Endodermal cell (in vitro differentiated cells): Measurements from ENCODE around the gene ZNF775. TPM values are rescaled to one million over a fixed set of nuclear protein-coding genes. Genes with fewer than 3 reads are reported as not detected.

ENCODE experiments used
- DNase-seq: peaks from one replicate; pipeline ENCODE4 v3.0.0-alpha.2; 2017
- H3K27ac ChIP-seq: 2 replicates; pipeline ENCODE4 v1.5.1; 2013; ENCODE audit warnings: mild to moderate bottlenecking, low read depth, low read length, moderate library complexity
- H3K27me3 ChIP-seq: 2 replicates; pipeline ENCODE4 v1.6.1; 2013; ENCODE audit warnings: mild to moderate bottlenecking, low read length, moderate library complexity; ENCODE audit not compliant: insufficient read depth, control insufficient read depth, poor library complexity, severe bottlenecking
- H3K36me3 ChIP-seq: 2 replicates; pipeline ENCODE4 v1.7.0; 2013; ENCODE audit warnings: mild to moderate bottlenecking, low read length, moderate library complexity; ENCODE audit not compliant: control insufficient read depth, insufficient read depth
- H3K4me1 ChIP-seq: one replicate; pipeline ENCODE4 v1.7.0; 2013; ENCODE audit warnings: low read length; ENCODE audit not compliant: control insufficient read depth, insufficient read depth
- H3K4me3 ChIP-seq: 2 replicates; pipeline ENCODE4 v1.5.1; 2013; ENCODE audit warnings: mild to moderate bottlenecking, low read length, moderate library complexity
- H3K9ac ChIP-seq: 2 replicates; pipeline ENCODE4 v1.6.1; 2013; ENCODE audit warnings: mild to moderate bottlenecking, low read length, moderate library complexity; ENCODE audit not compliant: poor library complexity, severe bottlenecking; ENCODE audit errors: extremely low read depth
- H3K9me3 ChIP-seq: 2 replicates; pipeline ENCODE4 v1.6.1; 2013; ENCODE audit warnings: mild to moderate bottlenecking, low read length, moderate library complexity; ENCODE audit not compliant: control insufficient read depth
- H3K27ac Mint-ChIP-seq: 2 replicates; pipeline ENCODE4 v1.8.0; 2020; ENCODE audit warnings: mixed read lengths
- H3K27me3 Mint-ChIP-seq: 2 replicates; pipeline ENCODE4 v1.8.0; 2021; ENCODE audit warnings: mild to moderate bottlenecking, mixed read lengths; ENCODE audit not compliant: insufficient read depth
- H3K36me3 Mint-ChIP-seq: 2 replicates; pipeline ENCODE4 v1.8.0; 2020; ENCODE audit warnings: low read depth, mixed read lengths
- H3K4me1 Mint-ChIP-seq: 2 replicates; pipeline ENCODE4 v1.8.0; 2020; ENCODE audit warnings: mixed read lengths
- H3K4me3 Mint-ChIP-seq: 2 replicates; pipeline ENCODE4 v1.8.0; 2020; ENCODE audit warnings: mild to moderate bottlenecking, moderate library complexity, mixed read lengths
- H3K9me3 Mint-ChIP-seq: 2 replicates; pipeline ENCODE4 v1.8.0; 2020; ENCODE audit warnings: mild to moderate bottlenecking, mixed read lengths
- WGBS, 2 experiments: methylation state at CpG; one replicate each; pipeline versions ENCODE4 v1.1.5 to v1.1.7; 2013; ENCODE audit warnings: missing lambda C conversion rate in 2 of 2, mixed read lengths in 1 of 2; ENCODE audit not compliant: insufficient coverage in 1 of 2, insufficient read length in 1 of 2; 5-methylcytosine and 5-hydroxymethylcytosine counted together
- total RNA-seq, 2 donors: library from RNA; stranded (reverse); fragmentation: NEBNext Ultra II Directional in 1 of 2; extraction: Animal tissue kit (Norgen Biotek cat#: 25700) in 1 of 2; gene quantifications; 2 replicates in 1 of 2; 3 replicates in 1 of 2; pipeline ENCODE4 v1.2.1, GENCODE V29; 2021
- TF ChIP-seq, protein P1 (sequence below): fragments of 200-600 bp; sonication (generic); conservative IDR thresholded peaks from 2 replicates; pipeline ENCODE4 v1.5.0; 2021; ENCODE audit warnings: antibody characterized with exemption, mild to moderate bottlenecking

Gene ZNF775
- total RNA-seq, 2 donors from 2014 or later = 10.0 to 11.3 TPM

- Histone ChIP-seq H3K9me3 (no peaks in the 10 kb centered on the region), H3K36me3 (peaks cover 37% of the 10 kb centered on the region), H3K4me1 (peaks cover 26% of the 10 kb centered on the region), H3K27me3 (no peaks in the 10 kb centered on the region), H3K4me3 (peak overlapping the region; percentile 63), H3K9ac (no peak overlapping the region), H3K27ac (no peak overlapping the region)
- WGBS, 2 experiments = 90 to 100% methylated on average over 1 to 4 of the region's 4 CpGs
- peaks cover 59% of the 10 kb centered on the region for H3K4me1 Mint-ChIP-seq
- peaks cover 36% of the 10 kb centered on the region for H3K36me3 Mint-ChIP-seq
- no peak for DNase-seq
- H3K9me3 Mint-ChIP-seq = no peaks in the 10 kb centered on the region
- TF ChIP-seq, protein P1, sequence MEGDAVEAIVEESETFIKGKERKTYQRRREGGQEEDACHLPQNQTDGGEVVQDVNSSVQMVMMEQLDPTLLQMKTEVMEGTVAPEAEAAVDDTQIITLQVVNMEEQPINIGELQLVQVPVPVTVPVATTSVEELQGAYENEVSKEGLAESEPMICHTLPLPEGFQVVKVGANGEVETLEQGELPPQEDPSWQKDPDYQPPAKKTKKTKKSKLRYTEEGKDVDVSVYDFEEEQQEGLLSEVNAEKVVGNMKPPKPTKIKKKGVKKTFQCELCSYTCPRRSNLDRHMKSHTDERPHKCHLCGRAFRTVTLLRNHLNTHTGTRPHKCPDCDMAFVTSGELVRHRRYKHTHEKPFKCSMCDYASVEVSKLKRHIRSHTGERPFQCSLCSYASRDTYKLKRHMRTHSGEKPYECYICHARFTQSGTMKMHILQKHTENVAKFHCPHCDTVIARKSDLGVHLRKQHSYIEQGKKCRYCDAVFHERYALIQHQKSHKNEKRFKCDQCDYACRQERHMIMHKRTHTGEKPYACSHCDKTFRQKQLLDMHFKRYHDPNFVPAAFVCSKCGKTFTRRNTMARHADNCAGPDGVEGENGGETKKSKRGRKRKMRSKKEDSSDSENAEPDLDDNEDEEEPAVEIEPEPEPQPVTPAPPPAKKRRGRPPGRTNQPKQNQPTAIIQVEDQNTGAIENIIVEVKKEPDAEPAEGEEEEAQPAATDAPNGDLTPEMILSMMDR = no peak
- H3K4me3 Mint-ChIP-seq = peak overlapping the region; percentile 14
- no peaks in the 10 kb centered on the region for H3K27me3 Mint-ChIP-seq
- peak overlapping the region; percentile 72 for H3K27ac Mint-ChIP-seq
These were observed 5.1 kb upstream of the ZNF775 start for GRCh38 chr7:150374026-150374425.

- H3K4me3 Mint-ChIP-seq = peak overlapping the region; percentile 14
These were observed 4.7 kb upstream of the ZNF775 start for GRCh38 chr7:150374472-150374871.

GRCh38 chr7:150375662-150376521, 3.2 kb upstream of the ZNF775 start:
- peak overlapping the region; percentile 40 for H3K27ac Mint-ChIP-seq
- peaks cover 15% of the 10 kb centered on the region for H3K4me1 ChIP-seq
- DNase-seq = no peak
- H3K4me1 Mint-ChIP-seq = peaks cover 58% of the 10 kb centered on the region
- WGBS, 2 experiments = 97 to 98% methylated on average over 5 to 10 of the region's 10 CpGs
- H3K27ac ChIP-seq = peak overlapping the region; percentile 17
- no peaks in the 10 kb centered on the region for H3K9me3 Mint-ChIP-seq
- no peaks in the 10 kb centered on the region for H3K27me3 ChIP-seq
- peaks cover 30% of the 10 kb centered on the region for H3K36me3 ChIP-seq
- H3K9me3 ChIP-seq = no peaks in the 10 kb centered on the region
- H3K4me3 Mint-ChIP-seq = no peak overlapping the region
- H3K36me3 Mint-ChIP-seq = peaks cover 28% of the 10 kb centered on the region
- no peak overlapping the region for H3K4me3 ChIP-seq
- H3K9ac ChIP-seq = no peak overlapping the region
- TF ChIP-seq, protein P1 = no peak
- no peaks in the 10 kb centered on the region for H3K27me3 Mint-ChIP-seq

More at GRCh38 chr7:150374472-150374871, 4.7 kb upstream of the ZNF775 start:
- DNase-seq = peak; percentile 77
- peak overlapping the region; percentile 63 for H3K4me3 ChIP-seq
- Mint-ChIP-seq H3K9me3 (no peaks in the 10 kb centered on the region), H3K36me3 (peaks cover 33% of the 10 kb centered on the region), H3K27me3 (no peaks in the 10 kb centered on the region), H3K4me1 (peaks cover 59% of the 10 kb centered on the region), H3K27ac (peak overlapping the region; percentile 72)
- H3K27ac ChIP-seq = no peak overlapping the region
- TF ChIP-seq, protein P1 = no peak
- H3K9ac ChIP-seq = no peak overlapping the region
- 75 to 86% methylated on average over 4 to 5 of the region's 5 CpGs for WGBS, 2 experiments
- H3K36me3 ChIP-seq = peaks cover 37% of the 10 kb centered on the region
- no peaks in the 10 kb centered on the region for H3K9me3 ChIP-seq
- H3K27me3 ChIP-seq = no peaks in the 10 kb centered on the region
- H3K4me1 ChIP-seq = peaks cover 26% of the 10 kb centered on the region
